Rectal smooth muscle tissue (tissue), 1 donor: ENCODE measurements around the gene ISG20.

ENCODE experiments used
- H3K27ac ChIP-seq: one replicate; pipeline ENCODE4 v1.7.0; 2013; ENCODE audit warnings: low read depth, low read length, inconsistent platforms
- H3K27me3 ChIP-seq: one replicate; pipeline ENCODE4 v1.7.0; 2013; ENCODE audit warnings: low read length; ENCODE audit not compliant: control insufficient read depth, insufficient read depth
- H3K36me3 ChIP-seq: one replicate; pipeline ENCODE4 v1.7.0; 2013; ENCODE audit warnings: low read length; ENCODE audit not compliant: control insufficient read depth, insufficient read depth
- H3K4me1 ChIP-seq: one replicate; pipeline ENCODE4 v1.7.0; 2013; ENCODE audit warnings: low read length; ENCODE audit not compliant: control insufficient read depth, insufficient read depth
- H3K4me3 ChIP-seq: one replicate; pipeline ENCODE4 v1.7.0; 2013; ENCODE audit warnings: low read length
- H3K9ac ChIP-seq: one replicate; pipeline ENCODE4 v1.7.0; 2013; ENCODE audit warnings: low read length

Gene ISG20

GRCh38 chr15:88696254-88696653 lies 57.4 kb downstream of the ISG20 start:
- Histone ChIP-seq H3K27me3 (peaks cover 3% of the 10 kb centered on the region), H3K36me3 (no peaks in the 10 kb centered on the region), H3K4me3 (no peak overlapping the region), H3K27ac (no peak overlapping the region), H3K4me1 (peaks cover 4% of the 10 kb centered on the region), H3K9ac (no peak overlapping the region)

DNA sequence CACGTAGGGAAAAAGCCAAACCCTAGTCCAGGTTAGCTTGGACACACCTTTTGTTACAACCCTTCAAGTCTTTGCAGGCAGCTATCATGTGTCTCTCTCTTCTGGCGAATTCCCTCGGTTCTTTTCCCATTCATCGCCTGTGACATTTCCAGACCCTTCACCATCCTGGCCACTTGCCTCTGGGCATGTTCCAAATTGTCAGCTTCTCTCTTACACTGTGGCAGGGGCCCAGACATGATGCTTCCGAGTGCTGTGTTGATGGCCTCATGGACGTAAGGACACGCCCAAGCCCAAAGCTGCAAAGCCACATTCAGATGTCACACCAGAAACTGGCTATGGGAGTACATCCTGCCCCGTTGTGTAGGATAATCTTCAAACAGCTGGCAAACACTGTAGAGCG lies 58.5 kb downstream of the ISG20 start:
- Histone ChIP-seq H3K9ac (no peak overlapping the region), H3K4me1 (peaks cover 4% of the 10 kb centered on the region), H3K4me3 (no peak overlapping the region), H3K27me3 (peaks cover 3% of the 10 kb centered on the region), H3K36me3 (no peaks in the 10 kb centered on the region), H3K27ac (no peak overlapping the region)

- no peak overlapping the region for H3K4me3 ChIP-seq
- no peaks in the 10 kb centered on the region for H3K36me3 ChIP-seq
- H3K27ac ChIP-seq, result no peak overlapping the region
- H3K27me3 ChIP-seq, result peaks cover 3% of the 10 kb centered on the region
- H3K9ac ChIP-seq, result no peak overlapping the region
- peaks cover 4% of the 10 kb centered on the region for H3K4me1 ChIP-seq
Observed at GRCh38 chr15:88699861-88700260, 61.0 kb downstream of the ISG20 start.

DNA sequence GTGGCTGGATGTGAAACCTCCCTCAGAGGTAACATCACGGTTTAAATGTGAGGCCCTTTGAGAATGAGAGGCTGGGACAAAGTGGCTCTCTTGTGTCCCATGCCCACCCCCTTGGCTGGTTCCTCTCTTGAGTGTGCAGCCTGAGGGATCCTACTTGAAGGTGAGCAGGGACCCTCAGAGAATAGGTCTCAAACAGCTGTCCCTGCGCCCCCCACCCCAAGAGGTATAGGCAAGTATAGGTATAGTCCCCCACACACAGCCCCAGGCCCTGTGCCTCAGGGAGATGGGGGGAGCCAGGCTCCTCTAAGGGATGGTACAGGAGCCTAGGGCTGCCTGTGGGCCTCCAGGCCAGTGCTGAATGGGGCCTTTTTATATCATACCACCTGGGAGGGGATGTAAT lies 61.9 kb downstream of the ISG20 start:
- Histone ChIP-seq H3K36me3 (no peaks in the 10 kb centered on the region), H3K4me1 (peaks cover 4% of the 10 kb centered on the region), H3K9ac (no peak overlapping the region), H3K27ac (no peak overlapping the region), H3K4me3 (no peak overlapping the region), H3K27me3 (peaks cover 3% of the 10 kb centered on the region)

- Histone ChIP-seq H3K27me3 (peaks cover 3% of the 10 kb centered on the region), H3K9ac (no peak overlapping the region), H3K4me1 (no peaks in the 10 kb centered on the region), H3K36me3 (no peaks in the 10 kb centered on the region), H3K27ac (no peak overlapping the region), H3K4me3 (no peak overlapping the region)
Observed at GRCh38 chr15:88701561-88702095, 62.8 kb downstream of the ISG20 start.

DNA sequence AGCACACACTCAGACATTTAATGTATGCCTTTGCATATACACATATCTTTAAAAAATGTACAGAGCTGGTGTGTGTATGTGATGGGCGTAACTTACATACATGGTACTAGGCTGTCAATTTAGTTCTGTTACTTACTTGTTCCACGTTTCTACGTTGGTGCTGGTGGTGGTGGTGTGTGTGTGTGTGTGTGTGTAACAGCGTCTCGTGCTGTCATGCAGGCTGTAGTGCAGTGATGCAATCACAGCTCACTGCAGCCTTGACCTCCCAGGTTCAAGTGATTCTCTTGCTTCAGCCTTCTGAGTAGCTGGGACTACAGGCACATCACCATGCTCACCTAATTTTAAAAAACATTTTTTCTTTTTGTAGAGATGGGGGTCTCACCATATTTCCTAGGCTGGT lies 64.2 kb downstream of the ISG20 start:
- peaks cover 3% of the 10 kb centered on the region for H3K27me3 ChIP-seq

GRCh38 chr15:88703533-88703932 lies 64.7 kb downstream of the ISG20 start:
- H3K4me3 ChIP-seq, result no peak overlapping the region
- H3K27ac ChIP-seq, result no peak overlapping the region
- H3K4me1 ChIP-seq, result no peaks in the 10 kb centered on the region
- H3K27me3 ChIP-seq, result peaks cover 3% of the 10 kb centered on the region
- no peak overlapping the region for H3K9ac ChIP-seq
- no peaks in the 10 kb centered on the region for H3K36me3 ChIP-seq

More for the DNA sequence above, 64.2 kb downstream of the ISG20 start:
- Histone ChIP-seq H3K4me3 (no peak overlapping the region), H3K36me3 (no peaks in the 10 kb centered on the region), H3K4me1 (no peaks in the 10 kb centered on the region), H3K27ac (no peak overlapping the region), H3K9ac (no peak overlapping the region)

GRCh38 chr15:88704791-88705768 lies 66.3 kb downstream of the ISG20 start:
- Histone ChIP-seq H3K9ac (no peak overlapping the region), H3K4me3 (peak overlapping the region; percentile 60), H3K4me1 (no peaks in the 10 kb centered on the region), H3K27me3 (no peaks in the 10 kb centered on the region), H3K27ac (no peak overlapping the region), H3K36me3 (no peaks in the 10 kb centered on the region)

- H3K9ac ChIP-seq, result no peak overlapping the region
- no peaks in the 10 kb centered on the region for H3K27me3 ChIP-seq
- H3K36me3 ChIP-seq, result no peaks in the 10 kb centered on the region
- H3K27ac ChIP-seq, result no peak overlapping the region
- no peaks in the 10 kb centered on the region for H3K4me1 ChIP-seq
- H3K4me3 ChIP-seq, result peak overlapping the region; percentile 60
Observed at GRCh38 chr15:88705769-88706165, 67.0 kb downstream of the ISG20 start.
